Measurements from ENCODE around the gene ZNF384. TPM values are rescaled to one million over a fixed set of nuclear protein-coding genes. Genes with fewer than 3 reads are reported as not detected.

The ZNF384 gene
- total and polyA plus RNA-seq, 10 of the 15 experiments (the other 5 are each of a cell fraction or from before 2014, with no cell fraction given), result 0.46 to 81.5 (median 30.5) TPM

DNA sequence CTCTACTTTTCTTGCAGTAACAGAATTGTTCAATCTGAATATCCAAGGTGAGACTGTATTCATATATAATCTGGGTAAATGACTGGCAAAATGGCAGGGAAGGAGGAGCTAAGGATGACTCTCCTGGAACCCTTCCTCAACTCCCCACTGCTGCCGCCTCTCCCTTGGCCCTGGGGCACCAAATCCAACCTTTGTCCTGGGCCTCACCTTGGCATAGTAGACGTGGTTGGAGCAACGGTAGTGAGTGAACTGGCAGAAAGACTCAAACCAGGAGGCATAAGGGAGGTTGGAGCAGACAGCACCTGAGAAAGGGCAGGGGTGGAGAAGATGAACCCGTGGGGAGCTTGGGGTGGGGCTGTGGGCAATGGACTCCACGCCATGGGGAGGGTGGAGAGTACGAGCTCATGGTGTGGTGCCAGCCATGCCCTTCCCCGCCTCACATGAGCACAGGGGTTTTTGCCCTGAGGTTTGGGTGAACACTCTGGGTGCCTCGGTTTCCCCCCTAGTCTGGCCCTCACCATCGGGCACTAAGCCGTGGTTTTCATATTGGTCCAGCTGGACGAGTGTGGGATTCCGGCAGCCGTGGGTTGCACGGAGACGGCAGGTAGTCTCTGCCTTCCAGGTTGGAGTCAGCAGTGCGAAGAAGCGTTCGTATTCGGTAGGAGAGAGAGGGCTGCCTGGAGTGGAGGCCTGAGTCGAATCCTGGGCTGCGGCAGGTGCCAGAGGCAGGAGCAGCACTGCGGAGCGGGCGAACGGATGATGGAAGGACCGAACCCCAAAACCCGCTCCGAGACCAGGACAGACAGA lies 42.7 kb downstream of the ZNF384 start (continued):
- TF ChIP-seq, protein P1, sequence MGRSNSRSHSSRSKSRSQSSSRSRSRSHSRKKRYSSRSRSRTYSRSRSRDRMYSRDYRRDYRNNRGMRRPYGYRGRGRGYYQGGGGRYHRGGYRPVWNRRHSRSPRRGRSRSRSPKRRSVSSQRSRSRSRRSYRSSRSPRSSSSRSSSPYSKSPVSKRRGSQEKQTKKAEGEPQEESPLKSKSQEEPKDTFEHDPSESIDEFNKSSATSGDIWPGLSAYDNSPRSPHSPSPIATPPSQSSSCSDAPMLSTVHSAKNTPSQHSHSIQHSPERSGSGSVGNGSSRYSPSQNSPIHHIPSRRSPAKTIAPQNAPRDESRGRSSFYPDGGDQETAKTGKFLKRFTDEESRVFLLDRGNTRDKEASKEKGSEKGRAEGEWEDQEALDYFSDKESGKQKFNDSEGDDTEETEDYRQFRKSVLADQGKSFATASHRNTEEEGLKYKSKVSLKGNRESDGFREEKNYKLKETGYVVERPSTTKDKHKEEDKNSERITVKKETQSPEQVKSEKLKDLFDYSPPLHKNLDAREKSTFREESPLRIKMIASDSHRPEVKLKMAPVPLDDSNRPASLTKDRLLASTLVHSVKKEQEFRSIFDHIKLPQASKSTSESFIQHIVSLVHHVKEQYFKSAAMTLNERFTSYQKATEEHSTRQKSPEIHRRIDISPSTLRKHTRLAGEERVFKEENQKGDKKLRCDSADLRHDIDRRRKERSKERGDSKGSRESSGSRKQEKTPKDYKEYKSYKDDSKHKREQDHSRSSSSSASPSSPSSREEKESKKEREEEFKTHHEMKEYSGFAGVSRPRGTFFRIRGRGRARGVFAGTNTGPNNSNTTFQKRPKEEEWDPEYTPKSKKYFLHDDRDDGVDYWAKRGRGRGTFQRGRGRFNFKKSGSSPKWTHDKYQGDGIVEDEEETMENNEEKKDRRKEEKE (IDR thresholded peaks at IDR 0.05), result no peak
- TF ChIP-seq, protein P2, sequence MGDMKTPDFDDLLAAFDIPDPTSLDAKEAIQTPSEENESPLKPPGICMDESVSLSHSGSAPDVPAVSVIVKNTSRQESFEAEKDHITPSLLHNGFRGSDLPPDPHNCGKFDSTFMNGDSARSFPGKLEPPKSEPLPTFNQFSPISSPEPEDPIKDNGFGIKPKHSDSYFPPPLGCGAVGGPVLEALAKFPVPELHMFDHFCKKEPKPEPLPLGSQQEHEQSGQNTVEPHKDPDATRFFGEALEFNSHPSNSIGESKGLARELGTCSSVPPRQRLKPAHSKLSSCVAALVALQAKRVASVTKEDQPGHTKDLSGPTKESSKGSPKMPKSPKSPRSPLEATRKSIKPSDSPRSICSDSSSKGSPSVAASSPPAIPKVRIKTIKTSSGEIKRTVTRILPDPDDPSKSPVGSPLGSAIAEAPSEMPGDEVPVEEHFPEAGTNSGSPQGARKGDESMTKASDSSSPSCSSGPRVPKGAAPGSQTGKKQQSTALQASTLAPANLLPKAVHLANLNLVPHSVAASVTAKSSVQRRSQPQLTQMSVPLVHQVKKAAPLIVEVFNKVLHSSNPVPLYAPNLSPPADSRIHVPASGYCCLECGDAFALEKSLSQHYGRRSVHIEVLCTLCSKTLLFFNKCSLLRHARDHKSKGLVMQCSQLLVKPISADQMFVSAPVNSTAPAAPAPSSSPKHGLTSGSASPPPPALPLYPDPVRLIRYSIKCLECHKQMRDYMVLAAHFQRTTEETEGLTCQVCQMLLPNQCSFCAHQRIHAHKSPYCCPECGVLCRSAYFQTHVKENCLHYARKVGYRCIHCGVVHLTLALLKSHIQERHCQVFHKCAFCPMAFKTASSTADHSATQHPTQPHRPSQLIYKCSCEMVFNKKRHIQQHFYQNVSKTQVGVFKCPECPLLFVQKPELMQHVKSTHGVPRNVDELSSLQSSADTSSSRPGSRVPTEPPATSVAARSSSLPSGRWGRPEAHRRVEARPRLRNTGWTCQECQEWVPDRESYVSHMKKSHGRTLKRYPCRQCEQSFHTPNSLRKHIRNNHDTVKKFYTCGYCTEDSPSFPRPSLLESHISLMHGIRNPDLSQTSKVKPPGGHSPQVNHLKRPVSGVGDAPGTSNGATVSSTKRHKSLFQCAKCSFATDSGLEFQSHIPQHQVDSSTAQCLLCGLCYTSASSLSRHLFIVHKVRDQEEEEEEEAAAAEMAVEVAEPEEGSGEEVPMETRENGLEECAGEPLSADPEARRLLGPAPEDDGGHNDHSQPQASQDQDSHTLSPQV (IDR thresholded peaks at IDR 0.05), result no peak
- no peak for TF ChIP-seq KLF5 (IDR thresholded peaks at IDR 0.05; ENCODE audit: partially characterized antibody)
- TF ChIP-seq, protein P3, sequence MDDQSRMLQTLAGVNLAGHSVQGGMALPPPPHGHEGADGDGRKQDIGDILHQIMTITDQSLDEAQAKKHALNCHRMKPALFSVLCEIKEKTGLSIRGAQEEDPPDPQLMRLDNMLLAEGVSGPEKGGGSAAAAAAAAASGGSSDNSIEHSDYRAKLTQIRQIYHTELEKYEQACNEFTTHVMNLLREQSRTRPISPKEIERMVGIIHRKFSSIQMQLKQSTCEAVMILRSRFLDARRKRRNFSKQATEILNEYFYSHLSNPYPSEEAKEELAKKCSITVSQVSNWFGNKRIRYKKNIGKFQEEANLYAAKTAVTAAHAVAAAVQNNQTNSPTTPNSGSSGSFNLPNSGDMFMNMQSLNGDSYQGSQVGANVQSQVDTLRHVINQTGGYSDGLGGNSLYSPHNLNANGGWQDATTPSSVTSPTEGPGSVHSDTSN (IDR thresholded peaks at IDR 0.05; ENCODE audit: insufficient replicate concordance, low read depth, low read length), result no peak
- no peak for TF ChIP-seq HDAC6 (IDR thresholded peaks at IDR 0.05; ENCODE audit: unreplicated experiment)
- no peak for TF ChIP-seq ZNF24 (IDR thresholded peaks at IDR 0.05)
